Left lung (tissue), 10 donors: ENCODE data around the gene HNRNPUL2. TPM values are rescaled to one million over a fixed set of nuclear protein-coding genes. Genes with fewer than 3 reads are reported as not detected.

ENCODE experiments used
- ATAC-seq: fragments of 200-7000 bp; cut with Tn5 transposase; one replicate; pipeline ENCODE4 v1.9.1; 2020; ENCODE audit warnings: moderate library complexity
- DNase-seq, 4 donors: peaks; one replicate each; pipeline ENCODE4 v3.0.0-alpha.2; 2013 to 2020
- H3K27ac ChIP-seq, 2 donors: fragments of 200-600 bp; sonication (generic) in 1 of 2; one replicate each; pipeline versions ENCODE4 v1.5.0 to v1.8.0; 2020 to 2021
- H3K27me3 ChIP-seq, 2 donors: fragments of 200-600 bp; sonication (generic) in 1 of 2; one replicate each; pipeline versions ENCODE4 v1.5.0 to v1.8.0; 2020 to 2021
- H3K36me3 ChIP-seq, 2 donors: fragments of 200-600 bp; sonication (generic) in 1 of 2; one replicate each; pipeline versions ENCODE4 v1.5.0 to v1.8.0; 2020 to 2021
- H3K4me1 ChIP-seq, 2 donors: fragments of 200-600 bp; one replicate each; pipeline ENCODE4 v1.8.0; 2021
- H3K4me3 ChIP-seq, 2 donors: fragments of 200-600 bp; sonication (generic) in 1 of 2; one replicate each; pipeline versions ENCODE4 v1.5.0 to v1.8.0; 2020 to 2021; ENCODE audit warnings: mild to moderate bottlenecking in 1 of 2
- H3K9me3 ChIP-seq, 2 donors: fragments of 200-600 bp; sonication (generic) in 1 of 2; one replicate each; pipeline versions ENCODE4 v1.5.0 to v1.8.0; 2020 to 2021
- CTCF ChIP-seq, 2 donors: fragments of 200-600 bp; sonication (generic) in 1 of 2; IDR thresholded peaks; one replicate each; pipeline versions ENCODE4 v1.5.0 to v1.8.0; 2021; ENCODE audit warnings: antibody characterized with exemption in 2 of 2
- intact Hi-C, 2 donors: fragments of 100-400 bp; cut with DNase I; formaldehyde crosslinking; loops; one replicate each; pipeline versions ENCODE4 v1.11.2 to v1.14.2; 2022
- polyA plus RNA-seq, 6 donors: library from polyadenylated mRNA; unstranded; fragments of 120-200 nt; gene quantifications; one replicate each; pipeline ENCODE4 v1.2.1, GENCODE V29; 2013; ENCODE audit not compliant: insufficient read length in 6 of 6
- total RNA-seq, 2 donors: library from RNA; stranded (reverse); fragmentation: NEBNext Ultra II Directional; extraction: Animal tissue kit (Norgen Biotek cat#: 25700); gene quantifications; one replicate each; pipeline ENCODE4 v1.2.1, GENCODE V29; 2021
- donor health status: DM: no; HTN: yes; CAD: no.
- donor health status: DM: no; HTN: no; CAD: no.

The HNRNPUL2 gene
- total and polyA plus RNA-seq, 8 donors: 31.8 to 95.4 (median 88.0) TPM

DNA sequence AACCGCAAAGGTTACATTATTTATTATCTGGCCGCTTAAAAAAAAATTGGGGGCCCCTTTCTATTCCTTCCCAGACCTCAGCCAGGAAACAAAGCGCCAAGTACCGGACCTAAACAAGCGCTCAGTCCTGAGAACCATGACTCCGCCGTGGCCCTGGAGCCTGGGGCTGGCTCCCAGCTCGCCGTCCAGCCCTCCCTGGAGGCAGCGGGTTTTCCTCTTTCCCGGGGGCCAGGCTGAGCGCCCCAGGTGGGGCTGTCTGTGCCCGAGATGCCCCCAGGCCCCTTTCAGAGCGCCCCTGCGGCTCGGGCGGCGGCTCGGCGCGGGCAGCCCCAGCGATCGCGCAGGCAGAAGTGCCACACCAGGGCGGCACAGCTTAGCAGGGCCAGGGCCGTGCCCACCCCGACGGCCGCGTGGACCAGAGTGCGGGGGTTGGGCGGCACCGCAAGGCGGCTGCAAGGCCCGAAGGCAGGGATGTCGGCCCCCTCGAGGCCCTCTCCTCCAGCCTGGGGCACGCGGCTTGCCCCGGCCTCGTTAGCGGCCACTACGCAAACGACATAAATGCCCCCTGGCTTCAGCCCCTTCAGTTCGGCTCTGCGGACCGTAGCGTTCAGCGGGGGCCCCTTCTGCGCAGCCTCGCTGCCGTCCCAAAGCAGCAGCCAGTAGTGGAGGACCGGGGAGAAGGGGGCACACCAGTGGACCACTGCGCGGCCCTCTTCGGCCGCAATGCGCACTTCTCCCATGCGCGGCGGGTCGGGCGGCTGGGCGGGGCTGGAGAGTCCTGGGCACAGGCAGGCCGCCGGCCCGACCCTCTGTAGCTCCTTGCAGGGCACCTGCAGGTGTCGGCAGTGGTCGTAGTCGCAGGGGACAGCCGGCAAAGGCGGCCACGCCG is 39.5 kb downstream of the HNRNPUL2 start:
- intact Hi-C loops: no loop called here
- Histone ChIP-seq H3K27ac (no peak overlapping the region), H3K4me1 (peaks cover 0 to 4% of the 10 kb centered on the region in 2 donors), H3K4me3 (peak overlapping the region in 1 of 2 donors; percentile 13), H3K27me3 (peaks cover 9 to 28% of the 10 kb centered on the region in 2 donors), H3K36me3 (peaks cover 0 to 32% of the 10 kb centered on the region in 2 donors), H3K9me3 (no peaks in the 10 kb centered on the region)
- ATAC-seq (peak; percentile 52), DNase-seq (peak in 2 of 4 donors; percentile 12 to 75)
- TF ChIP-seq CTCF (IDR thresholded peaks at IDR 0.05): no peak

DNA sequence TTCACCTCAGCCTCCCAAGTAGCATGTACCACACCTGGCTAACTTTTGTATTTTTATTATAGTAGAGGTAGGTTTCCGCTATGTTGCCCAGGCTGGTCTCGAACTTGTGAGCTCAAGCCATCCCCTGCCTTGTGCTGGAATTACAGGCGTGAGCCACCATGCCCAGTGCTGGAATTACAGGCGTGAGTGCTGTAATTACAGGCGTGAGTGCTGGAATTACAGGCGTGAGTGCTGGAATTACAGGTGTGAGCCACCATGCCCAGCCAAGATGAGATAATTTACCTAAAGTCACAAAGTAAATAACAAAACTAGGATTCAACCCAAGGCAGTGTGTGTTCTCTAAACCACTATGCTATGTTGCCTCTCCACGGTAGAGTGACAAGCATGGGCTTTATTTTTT is 44.7 kb downstream of the HNRNPUL2 start:
- no peak overlapping the region for H3K4me3 ChIP-seq
- H3K4me1 ChIP-seq: peaks cover 15 to 25% of the 10 kb centered on the region in 2 donors
- ATAC-seq (no peak), DNase-seq (peak in 1 of 4 donors; percentile 19)
- H3K27ac ChIP-seq: no peak overlapping the region
- peaks cover 0 to 5% of the 10 kb centered on the region in 2 donors for H3K36me3 ChIP-seq
- intact Hi-C loops: no loop called here
- H3K9me3 ChIP-seq: no peaks in the 10 kb centered on the region
- peaks cover 3 to 14% of the 10 kb centered on the region in 2 donors for H3K27me3 ChIP-seq
- no peak for TF ChIP-seq CTCF (IDR thresholded peaks at IDR 0.05)

- intact Hi-C loops: no loop called here
- peak; percentile 32 to 36 for TF ChIP-seq CTCF (IDR thresholded peaks at IDR 0.05)
- peak overlapping the region in 1 of 2 donors; percentile 7 for H3K27ac ChIP-seq
- no peak overlapping the region for H3K4me3 ChIP-seq
- no peaks in the 10 kb centered on the region for H3K9me3 ChIP-seq
- peaks cover 0 to 21% of the 10 kb centered on the region in 2 donors for H3K36me3 ChIP-seq
- peaks cover 15 to 36% of the 10 kb centered on the region in 2 donors for H3K4me1 ChIP-seq
- ATAC-seq: peak; percentile 80
- H3K27me3 ChIP-seq: no peaks in the 10 kb centered on the region
- DNase-seq: peak in 1 of 4 donors; percentile 41
Measured at GRCh38 chr11:62680825-62681240, 46.4 kb downstream of the HNRNPUL2 start.

DNA sequence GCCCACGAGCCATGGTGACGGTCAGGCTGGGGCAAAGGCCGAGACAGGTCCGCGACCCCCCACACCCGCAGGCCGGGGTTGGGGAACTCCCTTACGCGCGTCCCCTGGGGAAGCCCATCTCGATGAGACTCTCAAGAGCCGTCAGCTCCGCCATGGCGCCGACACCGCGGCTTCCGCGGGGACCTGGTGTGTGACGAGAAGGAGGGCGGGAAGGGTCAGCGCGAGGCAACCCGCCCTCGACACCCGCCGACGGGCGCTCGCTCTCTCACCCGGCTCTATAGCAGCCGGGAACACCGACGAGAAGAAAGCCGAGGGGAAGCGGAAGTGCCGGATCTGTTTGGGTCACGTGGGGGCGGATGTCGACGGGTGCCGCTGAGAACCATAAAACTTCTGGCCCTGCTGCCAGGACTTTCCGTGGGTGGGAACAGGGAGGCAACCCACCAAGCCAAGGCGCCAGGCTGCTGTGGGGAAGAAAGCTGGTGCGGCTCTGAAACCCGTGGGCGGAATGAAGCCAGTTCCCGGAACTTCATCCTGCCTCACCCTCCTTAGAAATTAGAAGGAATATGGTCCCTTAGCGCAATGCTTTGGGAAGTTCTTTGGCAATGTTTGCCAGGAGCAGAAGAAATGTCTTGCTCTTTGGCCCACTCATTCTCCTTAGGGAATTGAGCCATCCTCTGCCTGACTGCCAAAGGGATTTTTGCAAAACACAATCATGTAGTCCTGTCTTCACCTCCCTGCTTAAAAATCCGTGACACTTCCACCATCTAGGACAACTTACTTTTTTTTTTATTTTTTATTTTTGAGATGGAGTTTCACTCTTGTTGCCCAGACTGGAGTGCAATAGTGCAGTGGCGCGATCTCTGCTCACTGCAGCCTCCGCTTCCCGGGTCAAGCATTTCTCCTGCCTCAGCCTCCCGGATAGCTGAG is 48.2 kb downstream of the HNRNPUL2 start, which contains the start of gene UBXN1:
TSS of gene UBXN1 (minus strand) at position 304 of the 927 bp plus-strand sequence. CDS start at position 154, 150 bp downstream.
- H3K9me3 ChIP-seq: no peaks in the 10 kb centered on the region
- intact Hi-C loops: no loop called here
- peak within 1 kb of the TSS; percentile 92 to 94 for H3K4me3 ChIP-seq
- H3K27me3 ChIP-seq: no peaks in the 10 kb centered on the region
- no peak for TF ChIP-seq CTCF (IDR thresholded peaks at IDR 0.05)
- H3K36me3 ChIP-seq: peaks cover 0 to 39% of the 10 kb centered on the region in 2 donors
- ATAC-seq (peak; percentile 92), DNase-seq (peak; percentile 89 to 95 (median 92))
- peak within 1 kb of the TSS; percentile 79 to 94 for H3K27ac ChIP-seq
- H3K4me1 ChIP-seq: peaks cover 15 to 36% of the 10 kb centered on the region in 2 donors
